Nephron (organoid): ENCODE measurements around the gene CTSH.

Experiments
- H3K27ac Mint-ChIP-seq, 3 experiments: 2 replicates each; pipeline ENCODE4 v1.8.0; 2020; ENCODE audit warnings: mixed read lengths in 3 of 3, mild to moderate bottlenecking in 2 of 3, moderate library complexity in 1 of 3
- H3K27me3 Mint-ChIP-seq: 2 replicates; pipeline ENCODE4 v1.8.0; 2021; ENCODE audit warnings: low read depth, mild to moderate bottlenecking, moderate library complexity, mixed read lengths
- H3K36me3 Mint-ChIP-seq: 2 replicates; pipeline ENCODE4 v1.8.0; 2020; ENCODE audit warnings: low read depth, mixed read lengths
- H3K4me1 Mint-ChIP-seq: 2 replicates; pipeline ENCODE4 v1.8.0; 2020; ENCODE audit warnings: mixed read lengths
- H3K4me3 Mint-ChIP-seq, 3 experiments: 2 replicates each; pipeline ENCODE4 v1.8.0; 2020; ENCODE audit warnings: mild to moderate bottlenecking in 3 of 3, mixed read lengths in 3 of 3, moderate library complexity in 2 of 3
- H3K9me3 Mint-ChIP-seq: 2 replicates; pipeline ENCODE4 v1.8.0; 2020; ENCODE audit warnings: mixed read lengths
- CTCF ChIP-seq, 3 experiments: fragments of 200-600 bp; sonication (generic); IDR thresholded peaks; one replicate each; pipeline ENCODE4 v1.5.0; 2021; ENCODE audit warnings: antibody characterized with exemption in 3 of 3; ENCODE audit not compliant: unreplicated experiment in 3 of 3

Gene CTSH

GRCh38 chr15:78950902-78951840, 6.3 kb upstream of the CTSH start:
- Mint-ChIP-seq H3K4me3 (peak overlapping the region in 1 of 3 experiments; percentile 22), H3K36me3 (no peaks in the 10 kb centered on the region), H3K4me1 (peaks cover 16% of the 10 kb centered on the region), H3K27me3 (peaks cover 35% of the 10 kb centered on the region), H3K9me3 (no peaks in the 10 kb centered on the region), H3K27ac (peak overlapping the region; percentile 77 to 81 (median 81))
- peak in 2 of 3 experiments; percentile 20 to 26 for TF ChIP-seq CTCF (IDR thresholded peaks at IDR 0.05; ENCODE audit: unreplicated experiment in 3 of 3)

GRCh38 chr15:78950343-78950742, 5.5 kb upstream of the CTSH start:
- H3K4me1 Mint-ChIP-seq, result peaks cover 16% of the 10 kb centered on the region
- no peaks in the 10 kb centered on the region for H3K9me3 Mint-ChIP-seq
- peak overlapping the region in 1 of 3 experiments; percentile 41 for H3K27ac Mint-ChIP-seq
- no peaks in the 10 kb centered on the region for H3K36me3 Mint-ChIP-seq
- no peak overlapping the region for H3K4me3 Mint-ChIP-seq
- peaks cover 39% of the 10 kb centered on the region for H3K27me3 Mint-ChIP-seq
- no peak for TF ChIP-seq CTCF (IDR thresholded peaks at IDR 0.05; ENCODE audit: unreplicated experiment in 3 of 3)

- H3K36me3 Mint-ChIP-seq, result no peaks in the 10 kb centered on the region
- H3K27ac Mint-ChIP-seq, result peak overlapping the region in 2 of 3 experiments; percentile 8 to 41
These were observed 4.6 kb upstream of the CTSH start for GRCh38 chr15:78949461-78949860.

GRCh38 chr15:78947506-78947905, 2.7 kb upstream of the CTSH start:
- TF ChIP-seq CTCF (IDR thresholded peaks at IDR 0.05; ENCODE audit: unreplicated experiment in 3 of 3), result no peak
- peaks cover 23% of the 10 kb centered on the region for H3K4me1 Mint-ChIP-seq
- peak overlapping the region in 1 of 3 experiments; percentile 43 for H3K27ac Mint-ChIP-seq
- H3K4me3 Mint-ChIP-seq, result peak overlapping the region; percentile 12 to 58 (median 47)
- no peaks in the 10 kb centered on the region for H3K36me3 Mint-ChIP-seq
- H3K9me3 Mint-ChIP-seq, result no peaks in the 10 kb centered on the region
- peaks cover 57% of the 10 kb centered on the region for H3K27me3 Mint-ChIP-seq

More at GRCh38 chr15:78949461-78949860, 4.6 kb upstream of the CTSH start:
- Mint-ChIP-seq H3K4me1 (peaks cover 16% of the 10 kb centered on the region), H3K4me3 (no peak overlapping the region), H3K9me3 (no peaks in the 10 kb centered on the region), H3K27me3 (peaks cover 41% of the 10 kb centered on the region)
- TF ChIP-seq CTCF (IDR thresholded peaks at IDR 0.05; ENCODE audit: unreplicated experiment in 3 of 3), result no peak

GRCh38 chr15:78946493-78946892, 1.6 kb upstream of the CTSH start:
- peaks cover 20% of the 10 kb centered on the region for H3K4me1 Mint-ChIP-seq
- no peak overlapping the region for H3K27ac Mint-ChIP-seq
- no peaks in the 10 kb centered on the region for H3K36me3 Mint-ChIP-seq
- H3K4me3 Mint-ChIP-seq, result peak overlapping the region; percentile 18 to 63 (median 57)
- H3K27me3 Mint-ChIP-seq, result peaks cover 53% of the 10 kb centered on the region
- no peaks in the 10 kb centered on the region for H3K9me3 Mint-ChIP-seq
- TF ChIP-seq CTCF (IDR thresholded peaks at IDR 0.05; ENCODE audit: unreplicated experiment in 3 of 3), result no peak
